HL-60 (cell line): ENCODE data around the gene IL13RA1.

Source experiments
- GABPA ChIP-seq: IDR thresholded peaks from 2 replicates; pipeline ENCODE4 v1.6.1; 2012; ENCODE audit warnings: low read depth
- POLR2AphosphoS5 ChIP-seq: IDR thresholded peaks from 2 replicates; pipeline ENCODE4 v1.6.1; 2012; ENCODE audit warnings: low read depth
- SPI1 ChIP-seq: IDR thresholded peaks from 2 replicates; pipeline ENCODE4 v1.6.1; 2012; ENCODE audit warnings: low read depth, mild to moderate bottlenecking, borderline replicate concordance
- TF ChIP-seq, protein P1 (sequence below): IDR thresholded peaks from one replicate; pipeline ENCODE4 v1.5.1; 2011; ENCODE audit warnings: low read length, control low read depth, inconsistent platforms; ENCODE audit not compliant: insufficient read depth
- TF ChIP-seq, protein P2 (sequence below): IDR thresholded peaks from 2 replicates; pipeline ENCODE4 v1.6.1; 2012; ENCODE audit warnings: low read depth; ENCODE audit not compliant: insufficient replicate concordance

DNA sequence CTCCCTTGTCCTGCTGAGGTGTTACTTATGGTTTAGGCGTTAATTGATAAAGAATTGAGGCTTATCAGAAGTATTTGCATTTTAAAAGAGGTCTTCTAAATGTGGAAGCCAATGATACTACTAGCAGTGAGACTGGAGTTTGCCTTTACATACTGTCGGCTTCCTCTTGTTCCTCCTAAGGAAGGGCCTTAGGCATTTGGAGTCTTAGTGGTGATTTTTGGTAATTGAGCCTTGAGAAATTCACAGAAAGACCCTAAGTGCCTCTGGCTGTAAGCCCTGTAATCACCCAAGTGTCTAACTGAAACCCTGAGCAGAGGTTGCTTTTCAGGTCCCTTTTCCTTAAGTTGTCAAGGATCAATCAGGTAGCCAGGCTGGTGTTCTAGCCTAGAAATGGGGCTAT, 14.8 kb downstream of the IL13RA1 start:
- TF ChIP-seq, protein P1, sequence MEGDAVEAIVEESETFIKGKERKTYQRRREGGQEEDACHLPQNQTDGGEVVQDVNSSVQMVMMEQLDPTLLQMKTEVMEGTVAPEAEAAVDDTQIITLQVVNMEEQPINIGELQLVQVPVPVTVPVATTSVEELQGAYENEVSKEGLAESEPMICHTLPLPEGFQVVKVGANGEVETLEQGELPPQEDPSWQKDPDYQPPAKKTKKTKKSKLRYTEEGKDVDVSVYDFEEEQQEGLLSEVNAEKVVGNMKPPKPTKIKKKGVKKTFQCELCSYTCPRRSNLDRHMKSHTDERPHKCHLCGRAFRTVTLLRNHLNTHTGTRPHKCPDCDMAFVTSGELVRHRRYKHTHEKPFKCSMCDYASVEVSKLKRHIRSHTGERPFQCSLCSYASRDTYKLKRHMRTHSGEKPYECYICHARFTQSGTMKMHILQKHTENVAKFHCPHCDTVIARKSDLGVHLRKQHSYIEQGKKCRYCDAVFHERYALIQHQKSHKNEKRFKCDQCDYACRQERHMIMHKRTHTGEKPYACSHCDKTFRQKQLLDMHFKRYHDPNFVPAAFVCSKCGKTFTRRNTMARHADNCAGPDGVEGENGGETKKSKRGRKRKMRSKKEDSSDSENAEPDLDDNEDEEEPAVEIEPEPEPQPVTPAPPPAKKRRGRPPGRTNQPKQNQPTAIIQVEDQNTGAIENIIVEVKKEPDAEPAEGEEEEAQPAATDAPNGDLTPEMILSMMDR: no peak
- TF ChIP-seq SPI1: no peak
- TF ChIP-seq, protein P2, sequence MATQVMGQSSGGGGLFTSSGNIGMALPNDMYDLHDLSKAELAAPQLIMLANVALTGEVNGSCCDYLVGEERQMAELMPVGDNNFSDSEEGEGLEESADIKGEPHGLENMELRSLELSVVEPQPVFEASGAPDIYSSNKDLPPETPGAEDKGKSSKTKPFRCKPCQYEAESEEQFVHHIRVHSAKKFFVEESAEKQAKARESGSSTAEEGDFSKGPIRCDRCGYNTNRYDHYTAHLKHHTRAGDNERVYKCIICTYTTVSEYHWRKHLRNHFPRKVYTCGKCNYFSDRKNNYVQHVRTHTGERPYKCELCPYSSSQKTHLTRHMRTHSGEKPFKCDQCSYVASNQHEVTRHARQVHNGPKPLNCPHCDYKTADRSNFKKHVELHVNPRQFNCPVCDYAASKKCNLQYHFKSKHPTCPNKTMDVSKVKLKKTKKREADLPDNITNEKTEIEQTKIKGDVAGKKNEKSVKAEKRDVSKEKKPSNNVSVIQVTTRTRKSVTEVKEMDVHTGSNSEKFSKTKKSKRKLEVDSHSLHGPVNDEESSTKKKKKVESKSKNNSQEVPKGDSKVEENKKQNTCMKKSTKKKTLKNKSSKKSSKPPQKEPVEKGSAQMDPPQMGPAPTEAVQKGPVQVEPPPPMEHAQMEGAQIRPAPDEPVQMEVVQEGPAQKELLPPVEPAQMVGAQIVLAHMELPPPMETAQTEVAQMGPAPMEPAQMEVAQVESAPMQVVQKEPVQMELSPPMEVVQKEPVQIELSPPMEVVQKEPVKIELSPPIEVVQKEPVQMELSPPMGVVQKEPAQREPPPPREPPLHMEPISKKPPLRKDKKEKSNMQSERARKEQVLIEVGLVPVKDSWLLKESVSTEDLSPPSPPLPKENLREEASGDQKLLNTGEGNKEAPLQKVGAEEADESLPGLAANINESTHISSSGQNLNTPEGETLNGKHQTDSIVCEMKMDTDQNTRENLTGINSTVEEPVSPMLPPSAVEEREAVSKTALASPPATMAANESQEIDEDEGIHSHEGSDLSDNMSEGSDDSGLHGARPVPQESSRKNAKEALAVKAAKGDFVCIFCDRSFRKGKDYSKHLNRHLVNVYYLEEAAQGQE: no peak
- TF ChIP-seq POLR2AphosphoS5: no peak
- TF ChIP-seq GABPA: no peak
